Activated CD4-positive, CD25-positive, alpha-beta regulatory T cell (primary cell): Measurements from ENCODE around the gene SPOP.

Experiments used
- DNase-seq, 4 experiments: peaks; one replicate each; lab custom pipeline; 2025; lab: John Stamatoyannopoulos, UW

SPOP gene

DNA sequence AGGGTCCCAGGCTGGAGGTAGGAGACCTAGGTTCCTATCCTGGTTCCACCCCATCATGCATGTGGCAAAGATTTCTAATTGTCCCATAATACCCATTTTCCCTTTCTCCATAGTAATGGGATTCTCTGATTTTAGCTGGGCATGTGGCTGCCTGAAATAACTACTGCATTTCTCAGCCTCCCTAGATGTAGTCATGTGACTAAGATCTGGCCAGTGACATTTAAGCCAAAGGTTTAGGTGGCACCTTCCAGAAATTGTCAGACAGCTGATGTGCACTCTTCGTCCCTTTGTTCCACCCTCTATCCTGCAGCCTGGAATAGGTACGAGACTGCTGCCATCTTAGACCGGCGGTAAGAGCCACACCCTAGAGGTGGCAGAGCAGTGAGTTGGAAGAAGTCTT is 94.0 kb downstream of the SPOP start:
- no peak for DNase-seq

- DNase-seq, result no peak
These were observed 94.7 kb downstream of the SPOP start for GRCh38 chr17:49583226-49583625.

DNA sequence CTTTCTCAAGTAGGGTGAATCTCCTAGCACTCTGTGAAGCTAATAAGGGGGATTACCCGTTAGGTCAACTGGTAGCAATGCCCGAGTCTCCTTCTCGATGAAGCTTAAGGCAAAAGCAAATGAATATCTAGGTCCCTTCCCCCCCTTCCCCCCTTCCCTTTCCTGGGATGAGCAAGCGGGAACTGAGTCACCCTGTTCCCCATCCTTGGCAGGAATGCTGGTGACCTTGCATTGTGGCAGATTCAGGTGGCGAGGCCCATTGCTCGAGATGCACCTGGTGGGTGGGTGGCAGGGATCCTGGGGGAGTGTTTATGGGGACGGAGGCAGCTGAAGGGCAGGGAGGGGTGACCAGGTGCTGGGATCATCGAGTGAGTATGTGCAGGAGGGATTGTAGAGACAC is 95.1 kb downstream of the SPOP start:
- no peak for DNase-seq

DNA sequence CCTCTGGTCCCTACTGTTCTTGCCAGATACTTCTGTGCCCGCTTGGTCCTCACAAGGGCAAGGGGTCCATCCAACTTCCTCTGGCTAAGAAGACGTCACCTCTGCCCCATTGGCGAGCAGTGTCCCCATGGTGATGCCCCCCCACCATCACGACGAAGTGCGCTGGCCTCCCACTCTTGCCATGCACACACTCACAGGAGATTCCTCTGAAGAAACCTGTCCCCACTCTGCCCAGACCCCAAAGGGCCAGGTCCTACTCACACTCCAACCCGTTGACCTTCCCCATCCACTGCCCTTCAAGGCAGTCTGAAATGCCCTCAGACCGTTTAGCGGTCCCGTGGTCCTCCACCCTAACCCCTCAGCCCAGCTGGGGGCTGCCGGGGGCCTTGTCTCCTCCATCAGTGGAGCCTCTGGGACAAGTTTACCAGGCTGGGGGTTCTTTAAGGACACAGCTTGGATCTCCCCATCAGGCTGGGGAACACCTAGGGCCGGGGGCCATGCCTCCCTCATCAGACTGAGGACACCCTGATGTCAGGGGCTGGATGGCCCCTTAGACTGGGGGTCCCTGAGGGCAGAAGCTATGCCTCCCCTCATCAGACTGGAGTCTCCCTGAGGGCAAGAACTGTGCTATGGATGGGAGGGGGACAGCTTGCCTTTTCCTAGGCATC is 95.7 kb downstream of the SPOP start:
- no peak for DNase-seq

GRCh38 chr17:49581648-49581998 is 96.3 kb downstream of the SPOP start:
- no peak for DNase-seq

GRCh38 chr17:49580981-49581647 is 96.8 kb downstream of the SPOP start:
- DNase-seq, result no peak

GRCh38 chr17:49580055-49580721 is 97.7 kb downstream of the SPOP start:
- no peak for DNase-seq

DNA sequence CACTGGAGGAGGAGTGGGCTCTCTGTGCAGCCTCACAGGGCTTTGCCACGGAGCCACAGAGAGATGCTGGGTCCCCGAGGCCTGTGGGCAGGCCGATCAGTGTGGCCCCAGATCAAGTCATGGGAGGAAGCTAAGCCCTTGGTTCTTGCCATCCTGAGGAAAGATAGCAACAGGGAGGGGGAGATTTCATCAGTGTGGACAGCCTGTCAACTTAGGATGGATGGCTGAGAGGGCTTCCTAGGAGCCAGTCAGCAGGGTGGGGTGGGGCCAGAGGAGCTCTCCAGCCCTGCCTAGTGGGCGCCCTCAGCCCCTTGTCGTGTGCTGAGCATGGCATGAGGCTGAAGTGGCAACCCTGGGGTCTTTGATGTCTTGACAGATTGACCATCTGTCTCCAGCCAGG is 98.4 kb downstream of the SPOP start:
- no peak for DNase-seq

- no peak for DNase-seq
These were observed 98.9 kb downstream of the SPOP start for GRCh38 chr17:49578952-49579500.

DNA sequence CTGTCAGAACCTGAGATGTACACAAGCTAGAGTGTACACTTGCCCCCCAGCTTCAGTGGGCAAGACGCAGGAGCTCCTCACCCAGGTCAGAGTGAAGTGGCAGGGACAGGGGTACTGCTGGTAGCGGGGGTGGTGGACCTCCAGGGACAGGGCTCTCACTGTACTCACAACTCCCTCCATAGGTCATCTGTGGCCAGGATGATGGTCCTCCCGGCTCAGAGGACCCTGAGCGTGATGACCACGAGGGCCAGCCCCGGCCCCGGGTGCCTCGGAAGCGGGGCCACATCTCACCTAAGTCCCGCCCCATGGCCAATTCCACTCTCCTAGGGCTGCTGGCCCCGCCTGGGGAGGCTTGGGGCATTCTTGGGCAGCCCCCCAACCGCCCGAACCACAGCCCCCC is 99.5 kb downstream of the SPOP start:
- no peak for DNase-seq

- no peak for DNase-seq
These were observed 99.9 kb downstream of the SPOP start for GRCh38 chr17:49577963-49578362.

- no peak for DNase-seq
These were observed 100.3 kb downstream of the SPOP start for GRCh38 chr17:49577650-49577934.

DNA sequence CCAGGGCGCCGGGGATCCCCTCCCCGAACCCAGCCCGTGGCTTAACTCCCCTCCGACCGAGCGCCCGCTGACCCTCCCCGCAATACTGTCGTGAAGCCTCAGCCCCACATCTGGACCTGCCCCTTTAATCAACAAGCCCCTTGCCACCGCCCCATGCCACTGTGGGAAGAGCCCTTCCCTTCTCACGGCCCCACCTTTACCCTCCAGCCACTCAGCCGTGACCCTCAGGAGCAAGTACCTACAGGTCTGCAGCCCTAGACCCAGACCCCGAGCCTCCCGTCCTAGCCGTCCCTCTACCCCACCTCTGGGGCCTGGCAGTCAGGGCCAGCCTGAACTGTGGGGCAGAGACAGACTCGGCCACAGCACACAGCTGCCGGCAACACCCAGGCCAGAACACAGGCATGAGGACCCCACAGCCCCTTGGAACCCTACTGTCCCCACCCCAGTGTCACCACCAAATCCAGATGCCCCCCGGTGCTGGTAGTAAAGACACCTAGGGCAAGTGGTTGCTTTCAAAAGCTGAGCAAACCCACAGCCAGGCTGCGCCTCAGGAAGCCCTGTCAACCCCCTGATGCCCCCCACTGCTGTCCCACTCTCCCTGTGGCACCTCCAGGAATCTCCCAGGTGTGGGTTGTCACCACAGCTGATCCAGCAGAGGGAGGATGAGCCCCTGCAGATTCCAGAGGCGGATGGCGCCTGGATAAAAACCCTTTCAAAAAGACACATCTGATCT is 100.8 kb downstream of the SPOP start:
- no peak for DNase-seq

GRCh38 chr17:49576088-49576916 is 101.6 kb downstream of the SPOP start:
- no peak for DNase-seq

GRCh38 chr17:49575679-49576087 is 102.2 kb downstream of the SPOP start, which contains the start of gene NXPH3:
TSS of gene NXPH3 (plus strand) at chr17:49575871. CDS start at chr17:49576220, 349 bp downstream.
- peak in 2 of 4 experiments; percentile 26 to 39 for DNase-seq

- DNase-seq, result no peak
These were observed 102.8 kb downstream of the SPOP start for GRCh38 chr17:49574945-49575678.

- no peak for DNase-seq
These were observed 103.5 kb downstream of the SPOP start for GRCh38 chr17:49574323-49574781.

GRCh38 chr17:49573510-49574322 is 104.2 kb downstream of the SPOP start:
- no peak for DNase-seq

- no peak for DNase-seq
These were observed 105.0 kb downstream of the SPOP start for GRCh38 chr17:49572806-49573420.
